ENCODE measurements around the gene TNFAIP6. TPM values are rescaled to one million over a fixed set of nuclear protein-coding genes. Genes with fewer than 3 reads are reported as not detected.
A peak's percentile ranks its signal among the peaks of the same experiment; 100 is the strongest.

TNFAIP6 gene
- total and polyA plus RNA-seq, 2 experiments from 2014 or later = 4.5 to 10.2 TPM

GRCh38 chr2:151379169-151379568, 21.8 kb downstream of the TNFAIP6 start:
- no peaks in the 10 kb centered on the region for H3K79me2 ChIP-seq (ENCODE audit: insufficient read depth)
- no peak for DNase-seq
- no peaks in the 10 kb centered on the region for H3K36me3 ChIP-seq (ENCODE audit: low read depth)
- H3K27me3 ChIP-seq (replicated peaks; ENCODE audit: insufficient read depth) = no peaks in the 10 kb centered on the region
- H3K4me1 ChIP-seq (ENCODE audit: insufficient read depth) = peaks cover 11% of the 10 kb centered on the region
- no peak overlapping the region for H2AFZ ChIP-seq
- H4K20me1 ChIP-seq (ENCODE audit: insufficient read depth) = no peaks in the 10 kb centered on the region
- peaks cover 3% of the 10 kb centered on the region for H3K9me3 ChIP-seq (ENCODE audit: low read depth)
- TF ChIP-seq EZH2 (IDR thresholded peaks at IDR 0.05; ENCODE audit: insufficient read depth, poor library complexity, severe bottlenecking) (no peak), EZH2phosphoT487 (IDR thresholded peaks at IDR 0.05; ENCODE audit: insufficient read depth, low read depth) (no peak)
- no peak overlapping the region for H3K4me2 ChIP-seq (ENCODE audit: unreplicated experiment)
- no peaks in the 10 kb centered on the region for H3K9me2 ChIP-seq (ENCODE audit: insufficient read depth)
- no peak overlapping the region for H3K9ac ChIP-seq
- in situ Hi-C loops (cut with MboI) = no loop called here
- no peak overlapping the region for H3K27ac ChIP-seq
- H3K4me3 ChIP-seq = no peak overlapping the region
- H3F3A ChIP-seq (ENCODE audit: insufficient read depth) = peaks cover 6% of the 10 kb centered on the region
- WGBS, 2 experiments (ENCODE audit: low coverage in 1 of 2, low lambda C conversion rate in 2 of 2, missing lambda C conversion rate in 2 of 2) = 89 to 90% methylated on average over 4 of the region's 4 CpGs

GRCh38 chr2:151380580-151381235, 23.3 kb downstream of the TNFAIP6 start:
- no peak overlapping the region for H3K27ac ChIP-seq
- TF ChIP-seq EZH2phosphoT487 (IDR thresholded peaks at IDR 0.05; ENCODE audit: insufficient read depth, low read depth) (no peak), EZH2 (IDR thresholded peaks at IDR 0.05; ENCODE audit: insufficient read depth, poor library complexity, severe bottlenecking) (no peak)
- peaks cover 3% of the 10 kb centered on the region for H3K9me3 ChIP-seq (ENCODE audit: low read depth)
- H3K4me3 ChIP-seq = no peak overlapping the region
- H3K9me2 ChIP-seq (ENCODE audit: insufficient read depth) = no peaks in the 10 kb centered on the region
- H2AFZ ChIP-seq = no peak overlapping the region
- no peak overlapping the region for H3K4me2 ChIP-seq (ENCODE audit: unreplicated experiment)
- no peak overlapping the region for H3K9ac ChIP-seq
- 0 out of 2 replicates have a peak, but pooled peaks cover 3% of the 10 kb centered on the region for H3K4me1 ChIP-seq (ENCODE audit: insufficient read depth)
- no peaks in the 10 kb centered on the region for H3K27me3 ChIP-seq (replicated peaks; ENCODE audit: insufficient read depth)
- WGBS, 2 experiments (ENCODE audit: low coverage in 1 of 2, low lambda C conversion rate in 2 of 2, missing lambda C conversion rate in 2 of 2) = 96 to 98% methylated on average over 6 of the region's 6 CpGs
- no peaks in the 10 kb centered on the region for H3F3A ChIP-seq (ENCODE audit: insufficient read depth)
- no peaks in the 10 kb centered on the region for H3K79me2 ChIP-seq (ENCODE audit: insufficient read depth)
- no peaks in the 10 kb centered on the region for H4K20me1 ChIP-seq (ENCODE audit: insufficient read depth)
- in situ Hi-C loops (cut with MboI) = no loop called here
- DNase-seq = no peak
- H3K36me3 ChIP-seq (ENCODE audit: low read depth) = no peaks in the 10 kb centered on the region

GRCh38 chr2:151381266-151381665, 23.9 kb downstream of the TNFAIP6 start:
- in situ Hi-C loops (cut with MboI) = no loop called here
- H3K27ac ChIP-seq = no peak overlapping the region

GRCh38 chr2:151388011-151388410, 30.6 kb downstream of the TNFAIP6 start:
- H3K36me3 ChIP-seq (ENCODE audit: low read depth) = no peaks in the 10 kb centered on the region
- 87 to 89% methylated on average over 4 of the region's 4 CpGs for WGBS, 2 experiments (ENCODE audit: low coverage in 1 of 2, low lambda C conversion rate in 2 of 2, missing lambda C conversion rate in 2 of 2)
- H3K4me2 ChIP-seq (ENCODE audit: unreplicated experiment) = no peak overlapping the region
- in situ Hi-C loops (cut with MboI) = no loop called here
- H3K9ac ChIP-seq = no peak overlapping the region
- H2AFZ ChIP-seq = 0 out of 2 replicates have a peak overlapping the region, but pooled peaks have one; percentile 44
- TF ChIP-seq EZH2 (IDR thresholded peaks at IDR 0.05; ENCODE audit: insufficient read depth, poor library complexity, severe bottlenecking) = no peak
- TF ChIP-seq EZH2phosphoT487 (IDR thresholded peaks at IDR 0.05; ENCODE audit: insufficient read depth, low read depth) = no peak
- H3K9me2 ChIP-seq (ENCODE audit: insufficient read depth) = no peaks in the 10 kb centered on the region
- H4K20me1 ChIP-seq (ENCODE audit: insufficient read depth) = no peaks in the 10 kb centered on the region
- no peak for DNase-seq
- no peak overlapping the region for H3K27ac ChIP-seq
- H3K4me1 ChIP-seq (ENCODE audit: insufficient read depth) = no peaks in the 10 kb centered on the region
- H3K27me3 ChIP-seq (replicated peaks; ENCODE audit: insufficient read depth) = no peaks in the 10 kb centered on the region
- no peak overlapping the region for H3K4me3 ChIP-seq
- no peaks in the 10 kb centered on the region for H3K79me2 ChIP-seq (ENCODE audit: insufficient read depth)
- no peaks in the 10 kb centered on the region for H3K9me3 ChIP-seq (ENCODE audit: low read depth)
- no peaks in the 10 kb centered on the region for H3F3A ChIP-seq (ENCODE audit: insufficient read depth)

More at GRCh38 chr2:151381266-151381665, 23.9 kb downstream of the TNFAIP6 start:
- Histone ChIP-seq H2AFZ (peak overlapping the region; percentile 60; the same call in 1 of the 2 replicates), H3K27me3 (replicated peaks; ENCODE audit: insufficient read depth) (no peaks in the 10 kb centered on the region), H3K9me2 (ENCODE audit: insufficient read depth) (no peaks in the 10 kb centered on the region), H4K20me1 (ENCODE audit: insufficient read depth) (no peaks in the 10 kb centered on the region), H3K4me1 (ENCODE audit: insufficient read depth) (0 out of 2 replicates have a peak, but pooled peaks cover 3% of the 10 kb centered on the region), H3K9ac (no peak overlapping the region), H3K9me3 (ENCODE audit: low read depth) (peaks cover 3% of the 10 kb centered on the region), H3K36me3 (ENCODE audit: low read depth) (no peaks in the 10 kb centered on the region), H3K79me2 (ENCODE audit: insufficient read depth) (no peaks in the 10 kb centered on the region), H3F3A (ENCODE audit: insufficient read depth) (no peaks in the 10 kb centered on the region), H3K4me2 (ENCODE audit: unreplicated experiment) (no peak overlapping the region), H3K4me3 (no peak overlapping the region)
- DNase-seq = no peak
- WGBS, 2 experiments (ENCODE audit: low coverage in 1 of 2, low lambda C conversion rate in 2 of 2, missing lambda C conversion rate in 2 of 2) = 93% methylated on average over 2 of the region's 2 CpGs
- no peak for TF ChIP-seq EZH2phosphoT487 (IDR thresholded peaks at IDR 0.05; ENCODE audit: insufficient read depth, low read depth)
- no peak for TF ChIP-seq EZH2 (IDR thresholded peaks at IDR 0.05; ENCODE audit: insufficient read depth, poor library complexity, severe bottlenecking)

Measured in GM23248 (cell line).